Hepatic stellate cell (primary cell): ENCODE measurements around the gene TOM1L1.

Experiments used
- DNase-seq: peaks from one replicate; pipeline ENCODE4 v3.0.0; 2011; ENCODE audit warnings: low spot score

Gene TOM1L1

GRCh38 chr17:54899201-54899600, 1.5 kb upstream of the TOM1L1 start:
- DNase-seq: no peak

- DNase-seq: no peak
These were observed 763 bp upstream of the TOM1L1 start for GRCh38 chr17:54899721-54900456.

GRCh38 chr17:54901230-54901822, 674 bp downstream of the TOM1L1 start:
- peak; percentile 8 for DNase-seq

- DNase-seq: no peak
These were observed 1.4 kb downstream of the TOM1L1 start for GRCh38 chr17:54902017-54902416.

GRCh38 chr17:54902611-54903010, 2.0 kb downstream of the TOM1L1 start:
- DNase-seq: no peak

GRCh38 chr17:54903375-54903774, 2.7 kb downstream of the TOM1L1 start:
- no peak for DNase-seq

- no peak for DNase-seq
These were observed 6.0 kb downstream of the TOM1L1 start for GRCh38 chr17:54906683-54907082.

- DNase-seq: no peak
These were observed 6.7 kb downstream of the TOM1L1 start for GRCh38 chr17:54907376-54907775.

- no peak for DNase-seq
These were observed 9.1 kb downstream of the TOM1L1 start for GRCh38 chr17:54909766-54910165.

- no peak for DNase-seq
These were observed 16.1 kb downstream of the TOM1L1 start for GRCh38 chr17:54916721-54917120.

- DNase-seq: no peak
These were observed 18.8 kb downstream of the TOM1L1 start for GRCh38 chr17:54919425-54919824.

GRCh38 chr17:54920819-54921218, 20.2 kb downstream of the TOM1L1 start:
- no peak for DNase-seq

- DNase-seq: no peak
These were observed 23.8 kb downstream of the TOM1L1 start for GRCh38 chr17:54924405-54924804.

GRCh38 chr17:54927525-54927924, 26.9 kb downstream of the TOM1L1 start:
- no peak for DNase-seq

GRCh38 chr17:54932711-54933110, 32.1 kb downstream of the TOM1L1 start:
- no peak for DNase-seq

- no peak for DNase-seq
These were observed 33.3 kb downstream of the TOM1L1 start for GRCh38 chr17:54933921-54934320.

- no peak for DNase-seq
These were observed 34.8 kb downstream of the TOM1L1 start for GRCh38 chr17:54935471-54935870.

- DNase-seq: no peak
These were observed 36.4 kb downstream of the TOM1L1 start for GRCh38 chr17:54937018-54937417.

- no peak for DNase-seq
These were observed 36.8 kb downstream of the TOM1L1 start for GRCh38 chr17:54937426-54937825.

- no peak for DNase-seq
These were observed 40.6 kb downstream of the TOM1L1 start for GRCh38 chr17:54941285-54941684.

- DNase-seq: no peak
These were observed 44.1 kb downstream of the TOM1L1 start for GRCh38 chr17:54944796-54945195.

GRCh38 chr17:54945231-54945630, 44.6 kb downstream of the TOM1L1 start:
- DNase-seq: no peak

- DNase-seq: no peak
These were observed 45.0 kb downstream of the TOM1L1 start for GRCh38 chr17:54945671-54946070.

GRCh38 chr17:54947396-54947795, 46.7 kb downstream of the TOM1L1 start:
- DNase-seq: no peak
